Measurements from ENCODE around the gene MTUS2.

The MTUS2 gene

DNA sequence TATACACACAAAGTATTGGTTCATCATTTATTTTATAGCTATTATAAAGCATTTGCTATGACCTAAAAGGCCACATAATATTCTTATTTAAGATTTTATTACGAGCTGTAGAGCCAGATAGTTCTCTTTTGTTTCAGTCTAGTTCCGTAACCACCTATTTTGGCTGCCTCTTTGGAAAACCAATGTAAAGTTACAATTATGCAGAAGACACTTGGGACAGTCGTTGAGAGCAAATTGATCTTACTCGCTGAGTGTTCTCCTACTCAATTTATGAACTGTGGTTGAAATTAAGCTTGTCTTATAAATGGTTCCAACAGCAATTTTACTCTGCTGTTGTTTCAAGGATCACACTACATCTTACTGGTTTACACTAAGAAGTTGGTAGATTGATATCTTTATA is 653.0 kb downstream of the MTUS2 start:
- Histone ChIP-seq H3K36me3 (replicated peaks) (no peaks in the 10 kb centered on the region), H3K9me3 (no peaks in the 10 kb centered on the region), H3K4me1 (no peaks in the 10 kb centered on the region), H3K27me3 (ENCODE audit: low read depth) (peaks cover 3% of the 10 kb centered on the region; the same call in 1 of the 2 replicates), H3K4me3 (no peak overlapping the region)
- in situ Hi-C loops (cut with MboI; ENCODE audit: low sequenced_read_pairs) = no loop called here
- DNase-seq (ENCODE audit: low spot score in 2 of 2) = no peak

DNA sequence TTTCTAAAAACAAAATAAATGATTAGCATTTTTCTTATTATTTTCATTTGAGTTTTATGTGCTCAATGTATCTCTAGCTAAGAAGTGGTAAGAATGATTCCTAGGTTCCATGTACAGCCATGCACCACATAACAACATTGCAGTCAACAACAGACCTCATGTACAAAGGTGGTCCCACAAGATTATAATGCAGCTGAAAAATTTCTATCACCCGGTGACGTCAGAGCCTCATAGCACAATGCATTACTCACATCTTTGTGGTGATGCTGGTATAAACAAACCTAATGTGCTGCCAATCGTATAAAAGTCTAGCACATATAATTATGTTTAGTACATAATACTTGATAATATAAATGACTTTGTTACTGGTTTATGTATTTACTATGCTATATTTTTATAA is 654.9 kb downstream of the MTUS2 start:
- no peaks in the 10 kb centered on the region for H3K4me1 ChIP-seq
- peaks cover 5% of the 10 kb centered on the region; the same call in 1 of the 2 replicates for H3K27me3 ChIP-seq (ENCODE audit: low read depth)
- no peak overlapping the region for H3K4me3 ChIP-seq
- in situ Hi-C loops (cut with MboI; ENCODE audit: low sequenced_read_pairs) = no loop called here
- H3K9me3 ChIP-seq = no peaks in the 10 kb centered on the region
- H3K36me3 ChIP-seq (replicated peaks) = no peaks in the 10 kb centered on the region
- DNase-seq (ENCODE audit: low spot score in 2 of 2) = no peak

DNA sequence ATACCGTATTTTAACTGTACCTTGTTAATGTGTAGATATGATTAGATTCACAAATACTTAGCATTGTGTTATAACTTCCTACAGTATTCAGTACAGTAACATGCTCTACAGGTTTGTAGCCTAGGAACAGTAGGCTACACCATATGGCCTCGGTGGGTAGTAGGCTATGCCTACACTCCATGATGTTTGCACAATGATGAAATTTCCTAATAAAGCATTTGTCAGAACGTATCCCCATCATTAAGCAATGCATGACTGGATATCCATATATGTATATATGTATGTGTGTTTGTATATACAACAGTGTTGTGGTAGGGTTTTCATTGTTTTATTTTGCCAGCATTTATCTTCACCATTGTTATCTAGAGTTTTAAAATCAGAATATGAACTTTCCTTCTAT is 655.9 kb downstream of the MTUS2 start:
- no peaks in the 10 kb centered on the region for H3K4me1 ChIP-seq
- in situ Hi-C loops (cut with MboI; ENCODE audit: low sequenced_read_pairs) = no loop called here

DNA sequence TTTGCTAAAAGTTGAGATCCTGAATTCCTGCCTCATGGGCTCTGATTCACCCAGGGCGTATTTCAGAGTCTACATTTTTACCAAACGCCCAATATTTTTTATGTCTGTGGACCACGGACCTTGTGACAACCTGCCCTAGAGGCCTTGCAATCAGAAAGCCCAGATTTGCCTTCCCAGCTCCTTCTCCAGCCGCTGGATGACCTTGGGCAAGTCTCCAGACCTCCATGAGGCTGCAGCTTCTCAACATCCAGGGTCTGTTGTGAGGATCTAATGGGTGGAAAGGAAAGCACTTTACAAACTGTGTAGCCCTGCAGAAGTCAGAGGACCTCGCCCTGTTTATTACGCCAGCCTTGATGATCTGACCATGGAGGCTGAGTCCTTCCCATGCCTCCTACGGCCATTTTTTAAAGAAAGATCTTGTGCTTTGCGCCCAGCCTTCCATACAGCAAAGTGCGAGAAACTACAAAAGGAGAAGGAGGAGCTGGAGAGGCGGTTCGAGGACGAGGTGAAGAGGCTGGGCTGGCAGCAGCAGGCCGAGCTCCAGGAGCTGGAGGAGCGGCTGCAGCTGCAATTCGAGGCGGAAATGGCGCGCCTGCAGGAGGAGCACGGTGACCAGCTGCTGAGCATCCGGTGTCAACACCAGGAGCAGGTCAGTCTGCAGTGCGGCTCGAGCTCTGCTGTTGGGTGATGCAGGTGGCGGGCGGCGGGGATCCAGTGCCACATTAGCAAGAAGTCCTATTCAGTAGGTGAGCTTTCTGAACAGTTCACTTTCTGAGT is 659.8 kb downstream of the MTUS2 start:
- Histone ChIP-seq H3K4me3 (no peak overlapping the region), H3K36me3 (replicated peaks) (no peaks in the 10 kb centered on the region), H3K9me3 (no peaks in the 10 kb centered on the region), H3K4me1 (no peaks in the 10 kb centered on the region), H3K27me3 (ENCODE audit: low read depth) (peaks cover 5% of the 10 kb centered on the region; the same call in 1 of the 2 replicates)
- in situ Hi-C loops (cut with MboI; ENCODE audit: low sequenced_read_pairs) = no loop called here
- DNase-seq (ENCODE audit: low spot score in 2 of 2) = no peak

More for the DNA sequence above, 655.9 kb downstream of the MTUS2 start:
- Histone ChIP-seq H3K36me3 (replicated peaks) (no peaks in the 10 kb centered on the region), H3K9me3 (no peaks in the 10 kb centered on the region), H3K4me3 (no peak overlapping the region), H3K27me3 (ENCODE audit: low read depth) (peaks cover 5% of the 10 kb centered on the region; the same call in 1 of the 2 replicates)
- no peak for DNase-seq (ENCODE audit: low spot score in 2 of 2)

DNA sequence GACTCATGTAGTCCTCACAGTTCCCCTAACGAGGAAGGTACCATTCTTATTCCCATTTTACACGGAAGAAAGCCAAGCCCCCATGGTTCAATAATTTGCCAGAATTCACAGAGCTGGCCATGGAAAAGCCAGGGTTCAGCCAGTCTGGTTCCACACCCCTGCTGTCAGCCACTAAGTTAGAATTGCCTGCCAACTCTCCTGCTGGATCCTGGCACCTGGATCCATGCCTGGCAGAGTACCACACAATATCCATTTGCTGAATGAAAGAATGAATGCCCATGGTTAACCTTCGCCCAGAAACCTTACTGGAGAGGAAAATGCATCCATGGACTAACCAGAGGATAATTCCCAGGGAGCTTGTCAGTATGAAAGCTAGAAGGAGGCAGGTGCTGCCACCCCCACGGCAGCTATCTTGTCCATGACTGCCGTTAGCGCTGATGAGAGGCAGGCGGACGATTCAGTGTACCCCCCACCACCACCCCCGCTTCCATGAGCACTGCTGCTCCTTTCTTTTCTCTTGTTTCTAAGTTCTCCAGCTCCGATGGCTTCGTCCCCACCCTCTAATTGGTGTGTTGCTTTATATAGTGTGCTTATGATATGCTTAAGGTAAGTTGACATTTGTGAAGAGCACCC is 660.9 kb downstream of the MTUS2 start:
- Histone ChIP-seq H3K4me1 (no peaks in the 10 kb centered on the region), H3K9me3 (no peaks in the 10 kb centered on the region), H3K4me3 (no peak overlapping the region), H3K36me3 (replicated peaks) (no peaks in the 10 kb centered on the region), H3K27me3 (ENCODE audit: low read depth) (peaks cover 5% of the 10 kb centered on the region; the same call in 1 of the 2 replicates)
- in situ Hi-C loops (cut with MboI; ENCODE audit: low sequenced_read_pairs) = no loop called here
- DNase-seq (ENCODE audit: low spot score in 2 of 2) = no peak

DNA sequence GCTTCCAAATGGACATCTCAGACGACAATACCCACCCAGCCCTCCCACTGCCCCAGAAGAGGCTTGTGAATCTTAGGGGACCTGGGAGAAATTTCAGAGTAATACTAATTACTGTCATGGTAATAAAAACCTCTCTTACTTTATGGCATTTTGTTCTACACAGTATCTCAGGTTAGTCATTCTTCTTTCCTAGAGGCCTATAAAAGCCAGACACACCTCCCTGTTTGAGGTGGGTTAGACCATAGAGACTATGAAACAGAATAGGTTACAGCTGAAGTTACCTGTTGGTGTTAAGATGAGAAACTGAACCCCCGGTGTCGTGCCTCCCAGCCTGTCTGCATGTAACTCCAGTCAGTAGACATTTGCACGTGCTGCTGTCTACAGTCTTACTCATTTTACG is 661.5 kb downstream of the MTUS2 start:
- Histone ChIP-seq H3K27me3 (ENCODE audit: low read depth) (0 out of 2 replicates have a peak, but pooled peaks cover 3% of the 10 kb centered on the region), H3K4me1 (no peaks in the 10 kb centered on the region)
- DNase-seq (ENCODE audit: low spot score in 2 of 2) = no peak

DNA sequence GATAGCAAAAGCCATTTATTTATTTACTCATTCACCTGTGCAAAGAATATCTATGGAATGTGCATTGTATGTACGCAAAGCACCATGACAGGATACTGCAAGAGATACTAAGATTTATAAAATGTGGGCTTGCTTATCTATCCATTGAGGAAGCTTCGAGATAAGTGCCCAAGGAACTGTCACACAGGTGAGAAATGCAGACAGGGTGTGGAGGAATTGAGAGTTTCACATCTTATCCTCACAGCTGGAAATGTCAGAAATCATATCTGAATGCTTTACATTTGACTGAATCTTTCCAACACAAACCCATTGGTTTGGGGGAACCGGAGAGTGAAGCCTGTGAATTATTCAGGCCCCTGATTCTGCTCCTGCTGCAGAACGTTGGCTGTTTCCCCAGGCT is 662.4 kb downstream of the MTUS2 start:
- Histone ChIP-seq H3K4me3 (no peak overlapping the region), H3K9me3 (no peaks in the 10 kb centered on the region), H3K27me3 (ENCODE audit: low read depth) (0 out of 2 replicates have a peak, but pooled peaks cover 3% of the 10 kb centered on the region), H3K36me3 (replicated peaks) (no peaks in the 10 kb centered on the region), H3K4me1 (no peaks in the 10 kb centered on the region)
- in situ Hi-C loops (cut with MboI; ENCODE audit: low sequenced_read_pairs) = no loop called here
- no peak for DNase-seq (ENCODE audit: low spot score in 2 of 2)

More for the DNA sequence above, 661.5 kb downstream of the MTUS2 start:
- in situ Hi-C loops (cut with MboI; ENCODE audit: low sequenced_read_pairs) = no loop called here
- Histone ChIP-seq H3K4me3 (no peak overlapping the region), H3K9me3 (no peaks in the 10 kb centered on the region), H3K36me3 (replicated peaks) (no peaks in the 10 kb centered on the region)

DNA sequence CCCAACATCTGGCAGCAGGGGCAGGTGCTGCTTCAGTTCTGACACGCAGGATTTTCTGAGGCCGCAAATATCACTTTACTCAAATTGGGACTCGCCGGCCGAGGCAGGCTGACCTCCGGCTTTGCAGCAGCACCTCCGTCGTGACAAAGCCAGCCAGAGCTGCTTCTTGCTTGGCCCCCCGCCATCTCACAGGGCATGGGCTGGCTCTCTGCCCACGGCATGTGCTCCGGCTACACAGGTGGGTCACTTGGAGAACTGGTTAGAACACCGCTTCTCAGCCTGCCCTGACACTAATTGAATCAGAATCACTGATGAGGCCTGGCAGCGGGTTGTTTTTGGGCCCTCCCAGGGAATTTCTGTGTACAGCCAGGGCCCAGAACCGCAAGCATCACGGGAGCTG is 663.1 kb downstream of the MTUS2 start:
- H3K27me3 ChIP-seq (ENCODE audit: low read depth) = 0 out of 2 replicates have a peak, but pooled peaks cover 2% of the 10 kb centered on the region
- no peak overlapping the region for H3K4me3 ChIP-seq
- no peaks in the 10 kb centered on the region for H3K4me1 ChIP-seq
- no peaks in the 10 kb centered on the region for H3K9me3 ChIP-seq
- no peaks in the 10 kb centered on the region for H3K36me3 ChIP-seq (replicated peaks)
- no peak for DNase-seq (ENCODE audit: low spot score in 2 of 2)
- in situ Hi-C loops (cut with MboI; ENCODE audit: low sequenced_read_pairs) = no loop called here

DNA sequence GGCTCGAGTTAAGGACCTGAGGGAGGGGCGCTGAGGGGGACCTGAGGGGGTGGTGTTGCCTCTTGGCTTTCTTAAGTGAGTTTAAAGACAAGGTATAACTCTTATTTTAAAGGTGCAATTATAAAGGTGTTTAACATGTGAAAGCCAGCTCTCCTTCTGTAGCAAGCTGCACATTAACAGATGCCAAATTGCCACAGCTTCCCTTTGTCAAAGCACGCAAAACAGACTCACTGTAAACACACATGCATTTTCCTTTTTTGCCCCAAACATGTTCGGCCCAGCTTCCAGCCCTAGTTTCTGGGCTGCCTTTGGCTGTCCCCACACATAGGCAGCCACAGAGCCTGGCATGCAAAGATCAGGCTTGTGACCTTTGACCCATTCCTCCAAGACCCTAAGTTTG is 663.5 kb downstream of the MTUS2 start:
- Histone ChIP-seq H3K4me3 (no peak overlapping the region), H3K9me3 (no peaks in the 10 kb centered on the region), H3K27me3 (ENCODE audit: low read depth) (no peaks in the 10 kb centered on the region), H3K4me1 (no peaks in the 10 kb centered on the region), H3K36me3 (replicated peaks) (no peaks in the 10 kb centered on the region)
- no peak for DNase-seq (ENCODE audit: low spot score in 2 of 2)
- in situ Hi-C loops (cut with MboI; ENCODE audit: low sequenced_read_pairs) = no loop called here

DNA sequence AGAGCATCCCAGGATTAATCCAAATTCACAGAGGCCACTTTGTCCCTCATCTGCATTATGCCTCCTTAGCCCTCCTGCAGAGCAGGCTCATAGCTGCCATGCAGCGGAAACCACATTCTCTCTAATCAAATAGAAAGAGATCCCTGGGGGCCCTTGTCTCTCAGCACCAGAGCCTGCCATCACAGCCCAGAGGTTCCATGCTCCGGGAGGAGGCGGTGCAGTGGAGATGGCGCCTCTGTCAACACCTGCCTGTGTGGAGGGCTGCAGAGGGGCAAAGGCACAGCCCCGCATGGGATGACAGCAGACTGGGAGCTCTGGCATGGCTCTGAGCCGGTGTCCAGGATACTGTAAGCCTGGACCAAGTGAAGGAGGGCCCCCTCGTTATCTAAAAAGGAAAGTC is 664.1 kb downstream of the MTUS2 start:
- H3K4me1 ChIP-seq = no peaks in the 10 kb centered on the region

DNA sequence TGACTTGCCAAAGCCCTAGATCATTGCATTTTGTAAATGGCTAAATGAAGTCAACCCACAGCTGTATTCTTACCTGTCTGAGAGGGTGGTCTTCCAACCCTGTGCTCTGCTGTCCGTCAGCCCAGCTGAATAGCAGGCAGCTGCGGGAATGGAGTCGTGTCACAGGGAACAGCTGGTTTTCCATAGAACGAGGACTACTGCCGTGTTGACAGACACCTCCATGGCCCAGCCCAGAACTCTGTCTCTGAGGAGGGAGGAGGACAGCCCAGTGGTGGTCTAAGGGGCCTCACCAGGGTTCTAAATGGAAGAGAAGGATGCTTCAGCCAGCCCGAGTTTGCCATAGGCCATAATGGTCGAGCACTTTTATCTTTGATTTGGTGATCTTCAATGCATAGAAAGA is 664.7 kb downstream of the MTUS2 start:
- no peaks in the 10 kb centered on the region for H3K4me1 ChIP-seq
- DNase-seq (ENCODE audit: low spot score in 2 of 2) = no peak
- no peaks in the 10 kb centered on the region for H3K36me3 ChIP-seq (replicated peaks)
- H3K27me3 ChIP-seq (ENCODE audit: low read depth) = no peaks in the 10 kb centered on the region
- H3K4me3 ChIP-seq = no peak overlapping the region
- H3K9me3 ChIP-seq = no peaks in the 10 kb centered on the region
- in situ Hi-C loops (cut with MboI; ENCODE audit: low sequenced_read_pairs) = no loop called here

More for the DNA sequence above, 664.1 kb downstream of the MTUS2 start:
- H3K4me3 ChIP-seq = no peak overlapping the region
- in situ Hi-C loops (cut with MboI; ENCODE audit: low sequenced_read_pairs) = no loop called here
- no peaks in the 10 kb centered on the region for H3K36me3 ChIP-seq (replicated peaks)
- H3K9me3 ChIP-seq = no peaks in the 10 kb centered on the region
- no peaks in the 10 kb centered on the region for H3K27me3 ChIP-seq (ENCODE audit: low read depth)
- no peak for DNase-seq (ENCODE audit: low spot score in 2 of 2)

DNA sequence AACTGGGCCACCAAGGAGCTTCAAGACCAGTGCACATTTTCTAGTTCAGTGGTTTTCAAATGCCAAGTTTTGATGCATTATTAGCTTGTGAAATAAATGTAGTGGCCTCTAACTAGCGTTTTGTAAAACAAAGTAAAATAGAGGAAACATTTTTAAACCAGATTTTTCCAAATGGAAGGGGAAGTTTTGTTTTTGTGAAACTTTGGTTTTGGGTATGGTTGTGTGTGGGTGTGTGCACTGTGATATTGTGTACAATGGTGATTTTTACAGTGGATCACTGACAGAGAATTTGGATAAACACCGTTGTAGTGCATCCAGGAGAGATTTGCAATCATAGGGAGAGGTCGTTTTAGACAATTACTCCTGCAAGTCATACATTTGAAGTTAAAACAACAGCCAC is 666.4 kb downstream of the MTUS2 start:
- H3K36me3 ChIP-seq (replicated peaks) = no peaks in the 10 kb centered on the region
- no peaks in the 10 kb centered on the region for H3K27me3 ChIP-seq (ENCODE audit: low read depth)
- no peak overlapping the region for H3K4me3 ChIP-seq
- no peak for DNase-seq (ENCODE audit: low spot score in 2 of 2)
- in situ Hi-C loops (cut with MboI; ENCODE audit: low sequenced_read_pairs) = no loop called here
- H3K4me1 ChIP-seq = no peaks in the 10 kb centered on the region
- no peaks in the 10 kb centered on the region for H3K9me3 ChIP-seq

DNA sequence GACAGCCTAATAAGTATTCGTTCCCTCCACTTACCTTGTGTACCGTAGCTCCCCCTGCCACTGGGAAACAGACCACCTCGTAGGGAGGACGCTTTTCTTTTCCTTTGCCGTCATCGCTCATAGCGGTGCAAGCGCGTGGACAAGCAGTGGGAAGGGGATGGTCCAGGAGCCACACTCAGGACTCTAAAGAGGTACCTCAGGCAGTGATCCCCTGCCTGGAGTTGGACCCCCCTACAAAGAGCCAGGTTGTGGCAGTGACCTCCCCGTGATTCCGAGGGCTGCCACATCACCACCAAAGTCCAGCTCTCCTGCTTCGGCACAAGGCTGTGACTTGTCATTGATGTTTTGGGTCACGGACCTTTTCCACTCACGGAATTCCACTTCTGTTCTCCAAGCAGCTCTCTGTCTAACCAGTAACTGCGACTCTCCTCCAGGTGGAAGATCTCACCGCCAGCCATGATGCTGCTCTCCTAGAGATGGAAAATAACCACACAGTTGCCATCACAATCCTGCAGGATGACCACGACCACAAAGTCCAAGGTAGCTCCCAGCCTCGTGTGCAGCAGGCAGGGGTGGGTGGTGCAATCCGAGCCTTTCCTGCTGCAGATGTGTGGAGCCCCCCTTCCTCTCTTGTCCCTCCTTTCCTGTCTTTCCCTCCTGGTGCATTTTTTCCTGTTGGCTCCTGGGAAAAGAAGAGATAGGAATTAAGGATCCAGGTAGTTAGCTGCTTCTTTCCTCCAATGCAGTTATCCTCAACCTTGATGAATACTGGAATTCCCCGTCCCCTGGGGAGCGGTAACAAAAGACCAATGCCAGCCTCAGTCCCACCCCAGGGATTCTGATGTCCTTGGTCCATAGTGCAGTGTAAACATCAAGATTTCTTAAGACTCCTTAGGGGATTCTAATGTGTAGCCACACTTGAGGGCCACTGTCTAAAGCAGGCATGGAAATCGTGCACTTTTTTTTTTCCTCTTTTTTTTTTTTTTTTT is 667.6 kb downstream of the MTUS2 start:
- Histone ChIP-seq H3K36me3 (replicated peaks) (no peaks in the 10 kb centered on the region), H3K4me1 (no peaks in the 10 kb centered on the region), H3K4me3 (no peak overlapping the region), H3K27me3 (ENCODE audit: low read depth) (no peaks in the 10 kb centered on the region), H3K9me3 (no peaks in the 10 kb centered on the region)
- in situ Hi-C loops (cut with MboI; ENCODE audit: low sequenced_read_pairs) = no loop called here
- DNase-seq (ENCODE audit: low spot score in 2 of 2) = no peak
